ENCODE data around the gene KCNT2.

- TF ChIP-seq CTCF (IDR thresholded peaks at IDR 0.05): no peak
- TF ChIP-seq POLR2A (IDR thresholded peaks at IDR 0.05; ENCODE audit: low read length): no peak
- TF ChIP-seq, protein P1, sequence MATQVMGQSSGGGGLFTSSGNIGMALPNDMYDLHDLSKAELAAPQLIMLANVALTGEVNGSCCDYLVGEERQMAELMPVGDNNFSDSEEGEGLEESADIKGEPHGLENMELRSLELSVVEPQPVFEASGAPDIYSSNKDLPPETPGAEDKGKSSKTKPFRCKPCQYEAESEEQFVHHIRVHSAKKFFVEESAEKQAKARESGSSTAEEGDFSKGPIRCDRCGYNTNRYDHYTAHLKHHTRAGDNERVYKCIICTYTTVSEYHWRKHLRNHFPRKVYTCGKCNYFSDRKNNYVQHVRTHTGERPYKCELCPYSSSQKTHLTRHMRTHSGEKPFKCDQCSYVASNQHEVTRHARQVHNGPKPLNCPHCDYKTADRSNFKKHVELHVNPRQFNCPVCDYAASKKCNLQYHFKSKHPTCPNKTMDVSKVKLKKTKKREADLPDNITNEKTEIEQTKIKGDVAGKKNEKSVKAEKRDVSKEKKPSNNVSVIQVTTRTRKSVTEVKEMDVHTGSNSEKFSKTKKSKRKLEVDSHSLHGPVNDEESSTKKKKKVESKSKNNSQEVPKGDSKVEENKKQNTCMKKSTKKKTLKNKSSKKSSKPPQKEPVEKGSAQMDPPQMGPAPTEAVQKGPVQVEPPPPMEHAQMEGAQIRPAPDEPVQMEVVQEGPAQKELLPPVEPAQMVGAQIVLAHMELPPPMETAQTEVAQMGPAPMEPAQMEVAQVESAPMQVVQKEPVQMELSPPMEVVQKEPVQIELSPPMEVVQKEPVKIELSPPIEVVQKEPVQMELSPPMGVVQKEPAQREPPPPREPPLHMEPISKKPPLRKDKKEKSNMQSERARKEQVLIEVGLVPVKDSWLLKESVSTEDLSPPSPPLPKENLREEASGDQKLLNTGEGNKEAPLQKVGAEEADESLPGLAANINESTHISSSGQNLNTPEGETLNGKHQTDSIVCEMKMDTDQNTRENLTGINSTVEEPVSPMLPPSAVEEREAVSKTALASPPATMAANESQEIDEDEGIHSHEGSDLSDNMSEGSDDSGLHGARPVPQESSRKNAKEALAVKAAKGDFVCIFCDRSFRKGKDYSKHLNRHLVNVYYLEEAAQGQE (IDR thresholded peaks at IDR 0.05): no peak
- no peak for TF ChIP-seq SMC3 (IDR thresholded peaks at IDR 0.05)
- TF ChIP-seq RNF2 (IDR thresholded peaks at IDR 0.05; ENCODE audit: borderline replicate concordance, low read depth): no peak
- no peak for TF ChIP-seq JUN (IDR thresholded peaks at IDR 0.05)
- no peak for TF ChIP-seq CBX8 (IDR thresholded peaks at IDR 0.05)
- TF ChIP-seq MAX (IDR thresholded peaks at IDR 0.05): no peak
These were observed 206.3 kb downstream of the KCNT2 start for GRCh38 chr1:196401891-196402290.

Data from A549 (cell line).